Activated naive CD8-positive, alpha-beta T cell treated with anti-CD3 and anti-CD28 coated beads, Interleukin-2, amount 10 ng/mL, durations not matched to agents 7 days and 5 days (primary cell): ENCODE results near the gene FRG2C. TPM values are rescaled to one million over a fixed set of nuclear protein-coding genes. Genes with fewer than 3 reads are reported as not detected.

Experiments
- ATAC-seq: fragments of 150-1000 bp; cut with Tn5 transposase; one replicate; pipeline ENCODE4 v1.10.0; 2021; ENCODE audit warnings: low read depth, moderate library complexity
- POLR2A ChIA-PET: fragments of 350-600 bp; sonication (Branson Sonifier 250); formaldehyde crosslinking; loops from one replicate; lab custom pipeline; 2021; ENCODE audit warnings: antibody characterized with exemption; lab: Charles Lee
- DNase-seq: peaks from one replicate; pipeline ENCODE4 v3.0.0; 2021
- H3K27ac Mint-ChIP-seq: one replicate; pipeline ENCODE4 v1.8.0; 2022; ENCODE audit warnings: mild to moderate bottlenecking, mixed read lengths
- H3K27me3 Mint-ChIP-seq: one replicate; pipeline ENCODE4 v1.8.0; 2022; ENCODE audit warnings: mild to moderate bottlenecking, moderate library complexity, mixed read lengths
- H3K36me3 Mint-ChIP-seq: one replicate; pipeline ENCODE4 v1.8.0; 2021; ENCODE audit warnings: mild to moderate bottlenecking, mixed read lengths
- H3K4me1 Mint-ChIP-seq: one replicate; pipeline ENCODE4 v1.8.0; 2021; ENCODE audit warnings: mixed read lengths
- H3K4me3 Mint-ChIP-seq: one replicate; pipeline ENCODE4 v1.8.0; 2022; ENCODE audit warnings: mild to moderate bottlenecking, moderate library complexity, mixed read lengths
- H3K9me3 Mint-ChIP-seq: one replicate; pipeline ENCODE4 v1.8.0; 2021; ENCODE audit warnings: mixed read lengths
- microRNA-seq: library from miRNA; unstranded; fragments of <30 nt; microRNA quantifications from one replicate; pipeline ENCODE4 v1.2.0, GENCODE V29; 2022
- total RNA-seq, 2 experiments: library from RNA; stranded (reverse); gene quantifications; one replicate each; pipeline ENCODE4 v1.2.3, GENCODE V29; 2021

The FRG2C gene
- total RNA-seq, 2 experiments from 2014 or later: not detected

DNA sequence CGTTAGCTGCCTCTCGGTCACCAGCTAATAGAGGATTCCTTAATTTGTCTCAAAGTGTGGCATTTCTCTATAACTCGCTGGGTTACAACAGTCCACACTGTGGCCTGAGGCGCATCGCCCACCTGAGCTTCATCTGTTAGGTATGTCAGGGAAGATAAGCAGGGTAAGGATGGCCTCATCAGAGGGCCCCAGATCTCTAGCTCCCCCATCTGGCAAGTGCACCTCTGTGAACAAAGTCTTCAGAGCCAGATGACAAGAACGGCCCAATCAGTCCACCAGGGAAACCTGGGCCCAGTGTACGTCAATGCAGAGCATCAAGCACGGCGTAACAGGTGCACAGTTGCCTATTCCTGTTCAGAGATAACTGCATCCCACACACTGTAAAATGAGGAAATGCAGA is 23.2 kb downstream of the FRG2C start:
- DNase-seq (no peak), ATAC-seq (no peak)
- H3K4me1 Mint-ChIP-seq: no peaks in the 10 kb centered on the region
- H3K27me3 Mint-ChIP-seq: no peaks in the 10 kb centered on the region
- peaks cover 8% of the 10 kb centered on the region for H3K9me3 Mint-ChIP-seq
- POLR2A ChIA-PET: no interaction called here
- no peak overlapping the region for H3K27ac Mint-ChIP-seq
- H3K36me3 Mint-ChIP-seq: no peaks in the 10 kb centered on the region
- no peak overlapping the region for H3K4me3 Mint-ChIP-seq

DNA sequence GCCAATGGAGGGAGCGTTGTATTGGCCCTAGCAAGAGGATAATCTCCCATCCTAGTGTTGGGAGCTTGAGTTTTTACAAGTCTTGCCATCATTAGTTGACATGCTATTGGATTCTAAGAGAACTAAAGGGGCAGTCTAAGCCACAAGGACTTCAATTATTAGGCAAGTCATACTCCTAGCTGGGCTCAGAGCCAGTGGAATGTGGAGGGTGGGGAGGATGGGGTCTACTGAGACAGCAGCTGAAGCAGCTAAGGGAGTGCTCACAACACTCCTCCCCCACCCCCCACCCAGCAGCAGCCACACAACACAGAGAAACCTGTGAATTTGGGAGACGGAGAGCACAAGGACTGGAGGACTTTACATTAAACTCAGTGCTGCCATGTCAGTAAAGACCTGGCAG is 27.9 kb downstream of the FRG2C start:
- POLR2A ChIA-PET: no interaction called here
- no peaks in the 10 kb centered on the region for H3K4me1 Mint-ChIP-seq

More for the DNA sequence above, 27.9 kb downstream of the FRG2C start:
- Mint-ChIP-seq H3K27me3 (no peaks in the 10 kb centered on the region), H3K4me3 (no peak overlapping the region), H3K27ac (no peak overlapping the region), H3K9me3 (peaks cover 10% of the 10 kb centered on the region), H3K36me3 (no peaks in the 10 kb centered on the region)
- DNase-seq (no peak), ATAC-seq (no peak)

Small RNA genes lying within 50 kb of the gene (microRNA-seq; reads per million reads assigned to microRNA genes)
- gene MIR1324: not detected

Other genes with a start within 250 kb of the FRG2C start
- 10 to 100 TPM; 15.3 to 18.1 TPM for gene ZNF717, start 121.2 kb downstream of the FRG2C start, total RNA-seq